G401 (cell line): Measurements from ENCODE around the gene GPC3. TPM values are rescaled to one million over a fixed set of nuclear protein-coding genes. Genes with fewer than 3 reads are reported as not detected.

Source experiments
- DNase-seq: peaks from one replicate; pipeline ENCODE4 v3.0.0-alpha.2; 2015; ENCODE audit warnings: low spot score
- in situ Hi-C: cut with HindIII; loops from 2 replicates; pipeline ENCODE4 v1.10.0; 2016; ENCODE audit warnings: low sequenced_read_pairs, mixed read lengths
- total RNA-seq: library from RNA; depleted of rRNA; stranded (reverse); fragments of >200 nt; shearing (Covaris generic); gene quantifications from 2 replicates; pipeline ENCODE4 v1.2.3, GENCODE V29; 2014

The GPC3 gene
- total RNA-seq, 1 experiment from 2014 or later: 730 TPM

GRCh38 chrX:133865761-133866471, 119.5 kb downstream of the GPC3 start:
- no peak for DNase-seq
- in situ Hi-C loops: no loop called here

- in situ Hi-C loops: no loop called here
- no peak for DNase-seq
Measured at GRCh38 chrX:133864236-133864635, 121.2 kb downstream of the GPC3 start.

GRCh38 chrX:133859860-133860259, 125.5 kb downstream of the GPC3 start:
- no peak for DNase-seq
- in situ Hi-C loops: no loop called here

- in situ Hi-C loops: no loop called here
Measured at GRCh38 chrX:133859336-133859735, 126.1 kb downstream of the GPC3 start.

GRCh38 chrX:133857640-133858269, 127.6 kb downstream of the GPC3 start:
- no peak for DNase-seq
- in situ Hi-C loops: no loop called here

More at GRCh38 chrX:133859336-133859735, 126.1 kb downstream of the GPC3 start:
- DNase-seq: no peak

- no peak for DNase-seq
- in situ Hi-C loops: no loop called here
Measured at GRCh38 chrX:133856819-133857218, 128.6 kb downstream of the GPC3 start.

- in situ Hi-C loops: no loop called here
- no peak for DNase-seq
Measured at GRCh38 chrX:133854290-133854689, 131.1 kb downstream of the GPC3 start.

- in situ Hi-C loops: no loop called here
- DNase-seq: no peak
Measured at GRCh38 chrX:133852837-133853356, 132.5 kb downstream of the GPC3 start.

GRCh38 chrX:133852401-133852800, 133.0 kb downstream of the GPC3 start:
- in situ Hi-C loops: no loop called here
- DNase-seq: no peak

- no peak for DNase-seq
- in situ Hi-C loops: no loop called here
Measured at GRCh38 chrX:133850399-133850798, 135.0 kb downstream of the GPC3 start.

GRCh38 chrX:133849676-133850075, 135.7 kb downstream of the GPC3 start:
- in situ Hi-C loops: no loop called here
- DNase-seq: peak; percentile 39

- no peak for DNase-seq
- in situ Hi-C loops: no loop called here
Measured at GRCh38 chrX:133847340-133847994, 137.9 kb downstream of the GPC3 start.

GRCh38 chrX:133846311-133846710, 139.1 kb downstream of the GPC3 start:
- no peak for DNase-seq
- in situ Hi-C loops: no loop called here

GRCh38 chrX:133840415-133840814, 145.0 kb downstream of the GPC3 start:
- in situ Hi-C loops: no loop called here
- no peak for DNase-seq

GRCh38 chrX:133838761-133839676, 146.4 kb downstream of the GPC3 start:
- peak; percentile 25 for DNase-seq
- in situ Hi-C loops: no loop called here

- no peak for DNase-seq
- in situ Hi-C loops: no loop called here
Measured at GRCh38 chrX:133837091-133837490, 148.3 kb downstream of the GPC3 start.

GRCh38 chrX:133836561-133836960, 148.8 kb downstream of the GPC3 start:
- no peak for DNase-seq
- in situ Hi-C loops: no loop called here

- DNase-seq: no peak
- in situ Hi-C loops: no loop called here
Measured at GRCh38 chrX:133834771-133835170, 150.6 kb downstream of the GPC3 start.

GRCh38 chrX:133819546-133819945, 165.8 kb downstream of the GPC3 start:
- in situ Hi-C loops: no loop called here
- no peak for DNase-seq
